CD4-positive, alpha-beta T cell treated with Interleukin-15 for 1 hour (primary cell): ENCODE results near the gene ZNF480.
"Not testable (repeated sequence)": the region's sequence is repeated elsewhere in the genome, so short reads cannot be mapped to it uniquely, and the experiment has no call there.

Experiments used
- DNase-seq: peaks from one replicate; pipeline ENCODE4 v3.0.0-alpha.2; 2020

The ZNF480 gene

DNA sequence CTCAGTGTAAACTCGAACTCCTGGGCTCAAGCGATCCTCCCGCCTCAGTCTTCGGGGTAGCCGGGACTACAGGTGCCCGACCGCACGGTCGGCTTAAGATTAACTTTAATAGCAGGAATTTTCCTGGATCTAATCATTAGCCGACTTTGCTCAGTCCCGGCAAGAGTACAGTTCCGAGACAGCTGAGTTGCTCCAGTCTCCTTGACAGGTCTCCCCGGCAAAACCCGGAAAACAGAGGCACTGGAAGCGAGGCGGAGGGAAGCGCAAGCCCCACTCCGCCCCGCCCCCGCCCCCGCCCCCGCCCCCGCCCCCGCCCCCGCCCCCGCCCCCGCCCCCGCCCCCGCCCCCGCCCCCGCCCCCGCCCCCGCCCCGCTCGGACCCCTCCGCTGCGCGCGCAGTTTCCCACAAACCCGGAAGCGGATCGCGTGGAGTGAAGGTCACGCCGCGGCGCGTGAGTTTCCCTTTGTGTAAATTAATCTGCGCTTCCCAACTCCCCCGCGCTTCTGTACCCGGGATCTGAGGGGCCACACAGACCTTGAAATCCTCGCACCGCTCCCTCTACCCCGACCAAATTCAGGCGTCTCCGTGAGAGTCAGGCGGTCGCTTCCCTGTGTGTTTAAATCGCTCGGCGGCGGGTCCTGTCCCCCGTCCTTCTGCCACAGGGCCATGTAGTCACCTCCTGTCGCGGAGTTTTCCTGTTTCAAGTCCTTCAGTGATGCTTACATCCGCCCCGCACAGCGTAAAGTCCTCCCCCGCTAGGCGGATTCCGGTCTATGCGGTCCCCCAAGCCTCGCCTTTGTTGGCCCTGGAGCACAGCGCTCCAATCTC, at the start of gene ZNF480:
TSS of gene ZNF480 (plus strand) at position 397 of the 828 bp plus-strand sequence. CDS start 3,244 bp downstream, outside the sequence.
- peak; percentile 82 for DNase-seq

- peak; percentile 50 for DNase-seq
Observed at GRCh38 chr19:52248241-52248640, 48.7 kb upstream of the ZNF480 start.

GRCh38 chr19:52258426-52258825, 38.5 kb upstream of the ZNF480 start:
- DNase-seq = no peak

DNA sequence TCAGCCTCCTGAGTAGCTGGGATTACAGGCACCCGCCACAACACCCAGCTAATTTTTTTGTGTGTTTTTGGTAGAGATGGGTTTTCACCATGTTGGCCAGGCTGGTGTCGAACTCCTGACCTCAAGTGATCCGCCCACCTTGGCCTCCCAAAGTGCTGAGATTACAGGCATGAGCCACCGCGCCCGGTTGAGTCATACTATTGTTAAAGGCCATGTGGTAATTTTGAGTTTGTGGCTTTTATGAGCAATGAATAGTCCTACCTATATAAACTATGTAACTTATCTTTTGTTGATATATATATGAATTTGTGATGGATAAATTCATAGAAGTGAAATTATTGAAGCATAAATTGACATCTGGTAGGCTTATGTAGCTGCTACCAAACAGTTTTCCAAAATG, 31.4 kb upstream of the ZNF480 start:
- DNase-seq = not testable (repeated sequence)

DNA sequence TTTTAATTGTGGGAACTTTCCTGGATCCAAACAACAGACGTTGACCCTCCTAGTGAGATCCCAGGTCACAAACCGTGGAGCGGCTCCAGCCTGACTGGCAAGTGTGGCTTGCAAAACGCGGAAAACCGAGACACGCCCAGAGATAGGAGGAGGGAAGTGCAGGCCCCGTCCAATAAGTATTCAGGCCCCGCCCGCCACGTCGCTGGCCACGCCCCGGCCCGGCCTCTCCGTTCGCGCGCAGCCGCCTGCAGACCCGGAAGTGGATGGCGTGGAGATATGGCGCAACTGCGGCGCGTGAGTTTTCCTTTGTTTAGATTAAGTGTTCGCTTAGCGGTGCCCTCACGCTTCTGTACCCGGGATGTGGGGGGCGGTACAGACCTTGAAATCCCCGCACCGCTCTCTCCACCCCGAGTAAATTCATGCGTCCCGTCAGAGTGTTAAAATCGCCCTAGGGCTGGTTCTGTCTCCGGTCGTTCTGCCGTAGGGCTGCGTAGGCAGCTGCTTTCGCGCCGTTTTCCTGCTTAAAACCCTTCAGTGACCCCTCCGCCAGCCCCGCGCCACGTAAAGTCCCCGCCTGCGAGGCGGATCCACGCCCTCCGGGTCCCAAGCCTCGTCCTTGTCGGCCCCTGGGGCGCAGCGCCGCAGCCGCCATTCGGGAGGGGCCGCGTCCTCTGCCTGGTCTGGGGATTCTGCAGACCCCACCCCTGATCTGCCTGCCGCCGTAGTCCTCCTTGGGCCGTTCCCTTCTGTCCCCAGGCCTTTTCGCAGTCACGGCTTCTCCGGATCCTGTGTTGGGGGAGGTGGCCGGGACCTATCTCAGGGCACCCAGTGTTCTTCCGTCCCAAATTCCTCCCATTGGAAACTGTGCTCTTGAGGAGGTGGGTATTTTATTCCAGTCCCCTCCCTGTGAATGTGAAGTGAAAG, 27.4 kb upstream of the ZNF480 start, which contains the start of gene ZNF766:
TSS of gene ZNF766 (plus strand) at position 250 of the 924 bp plus-strand sequence. CDS start at position 277, 27 bp downstream.
- DNase-seq = peak; percentile 94

GRCh38 chr19:52270266-52270885, 26.6 kb upstream of the ZNF480 start:
- DNase-seq = no peak

DNA sequence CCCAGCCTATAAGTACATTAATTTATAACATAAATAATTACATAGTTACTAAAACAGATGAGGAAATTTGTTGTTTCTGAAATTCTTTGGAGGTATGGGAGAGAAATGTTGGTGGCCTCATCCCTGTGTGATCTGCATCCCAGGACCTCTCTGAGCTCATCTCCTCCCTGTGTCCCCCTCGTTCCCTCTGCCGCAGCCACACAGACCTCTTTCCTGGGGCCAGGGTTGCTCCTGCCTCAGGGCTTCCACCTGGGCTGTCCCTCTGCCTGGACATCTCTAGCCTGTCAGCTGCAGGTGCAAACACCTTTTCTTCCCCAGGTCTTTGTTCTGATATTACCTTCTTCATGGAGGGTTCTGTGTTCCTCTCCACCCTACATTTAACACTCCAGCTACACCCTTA, 23.7 kb upstream of the ZNF480 start:
- DNase-seq = no peak

- DNase-seq = no peak
Observed at GRCh38 chr19:52274191-52274590, 22.8 kb upstream of the ZNF480 start.

- DNase-seq = no peak
Observed at GRCh38 chr19:52275988-52276387, 21.0 kb upstream of the ZNF480 start.

- no peak for DNase-seq
Observed at GRCh38 chr19:52277471-52277870, 19.5 kb upstream of the ZNF480 start.

- no peak for DNase-seq
Observed at GRCh38 chr19:52286256-52286655, 10.7 kb upstream of the ZNF480 start.

DNA sequence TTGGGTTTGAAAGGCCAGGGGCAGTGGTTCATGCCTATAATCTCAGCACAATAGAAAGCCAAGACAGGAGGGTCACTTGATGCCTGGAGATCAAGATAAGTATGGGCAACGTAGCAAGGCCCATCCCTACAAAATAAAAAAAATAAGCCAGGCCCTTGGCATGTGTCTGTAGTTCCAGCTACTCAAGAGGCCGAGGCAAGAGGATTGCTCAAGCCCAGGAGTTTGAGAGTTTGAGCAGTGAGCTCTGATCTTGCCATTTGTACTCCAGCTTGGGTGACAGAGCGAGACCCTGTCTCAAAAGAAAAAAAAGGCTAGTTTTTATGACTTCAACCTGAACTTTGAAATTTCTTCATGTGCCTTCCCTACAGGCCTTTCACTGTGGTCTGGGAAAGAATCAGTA, 5.2 kb upstream of the ZNF480 start:
- no peak for DNase-seq

DNA sequence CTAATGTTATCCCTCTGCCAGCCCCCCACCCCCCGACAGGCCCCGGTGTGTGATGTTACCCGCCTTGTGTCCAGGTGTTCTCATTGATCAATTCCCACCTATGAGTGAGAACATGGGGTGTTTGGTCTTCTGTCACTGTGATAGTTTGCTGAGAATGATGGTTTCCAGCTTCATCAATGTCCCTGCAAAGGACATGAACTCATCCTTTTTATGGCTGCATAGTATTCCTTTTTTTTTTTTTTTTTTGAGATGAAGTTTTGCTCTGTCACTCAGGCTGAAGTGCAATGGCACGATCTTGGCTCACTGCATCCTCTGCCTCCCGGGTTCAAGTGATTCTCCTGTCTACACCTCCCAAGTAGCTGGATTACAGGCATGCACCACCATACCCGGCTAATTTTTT, 4.0 kb upstream of the ZNF480 start:
- DNase-seq = not testable (repeated sequence)

DNA sequence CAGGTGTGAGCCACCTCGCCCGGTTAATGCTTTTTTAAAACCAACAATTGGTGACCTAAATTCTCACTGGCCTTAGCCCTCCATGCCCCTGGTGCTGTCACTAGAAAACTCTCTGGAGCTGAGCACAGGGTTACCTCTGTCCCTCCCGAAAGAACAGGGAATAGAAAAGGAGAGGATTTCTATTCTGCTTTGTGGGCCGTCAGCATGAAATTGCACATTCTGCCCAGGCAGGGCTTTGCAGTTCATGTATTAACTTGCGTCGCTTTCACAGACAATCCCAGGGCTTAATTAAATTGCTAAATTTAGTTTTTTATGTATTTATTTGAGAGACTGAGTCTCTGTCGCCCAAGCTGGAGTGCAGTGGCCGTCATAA, 583 bp upstream of the ZNF480 start:
- DNase-seq = no peak

GRCh38 chr19:52297601-52298364, 814 bp downstream of the ZNF480 start:
- no peak for DNase-seq

DNA sequence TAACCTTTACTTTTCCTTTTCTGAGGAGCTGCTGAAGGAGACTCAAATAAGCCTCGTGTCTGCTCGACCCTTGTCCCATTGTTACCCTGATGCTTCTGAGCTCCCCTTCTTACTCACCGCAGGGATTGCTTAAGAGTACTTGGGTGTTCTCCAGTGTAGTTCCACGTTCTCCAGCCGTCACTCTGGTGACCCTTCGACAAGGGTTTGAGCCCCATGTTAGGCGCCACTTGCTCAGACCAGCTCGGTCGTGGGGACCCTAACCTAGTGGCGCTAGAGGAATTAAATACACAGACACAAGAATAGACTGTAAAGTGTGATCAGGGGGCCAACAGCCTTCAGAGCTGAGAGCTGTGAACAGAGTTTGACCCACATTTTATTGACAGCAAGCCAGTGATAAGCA, 10.3 kb downstream of the ZNF480 start:
- no peak for DNase-seq

- no peak for DNase-seq
Observed at GRCh38 chr19:52322429-52322828, 25.5 kb downstream of the ZNF480 start.

DNA sequence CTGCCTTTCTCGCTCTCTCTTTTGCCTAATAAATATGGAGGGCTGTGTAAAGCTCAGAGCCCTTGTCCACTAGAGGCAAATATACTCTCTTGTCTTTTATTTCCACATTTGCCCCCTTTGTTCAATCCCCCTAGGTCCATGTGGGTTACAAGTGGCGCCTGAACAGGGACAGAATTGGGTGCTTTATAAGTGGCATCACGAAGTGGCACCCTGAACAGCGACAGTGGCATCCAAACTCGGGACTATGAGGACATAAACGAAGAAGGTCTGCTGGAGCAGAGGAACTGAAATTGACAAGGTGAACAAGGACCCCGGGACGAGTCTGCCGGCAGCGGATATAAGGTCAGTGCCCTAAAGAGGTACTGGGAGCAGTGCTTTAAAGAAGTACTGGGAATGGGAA, 34.8 kb downstream of the ZNF480 start:
- DNase-seq = no peak

GRCh38 chr19:52335768-52336116, 38.8 kb downstream of the ZNF480 start:
- no peak for DNase-seq

DNA sequence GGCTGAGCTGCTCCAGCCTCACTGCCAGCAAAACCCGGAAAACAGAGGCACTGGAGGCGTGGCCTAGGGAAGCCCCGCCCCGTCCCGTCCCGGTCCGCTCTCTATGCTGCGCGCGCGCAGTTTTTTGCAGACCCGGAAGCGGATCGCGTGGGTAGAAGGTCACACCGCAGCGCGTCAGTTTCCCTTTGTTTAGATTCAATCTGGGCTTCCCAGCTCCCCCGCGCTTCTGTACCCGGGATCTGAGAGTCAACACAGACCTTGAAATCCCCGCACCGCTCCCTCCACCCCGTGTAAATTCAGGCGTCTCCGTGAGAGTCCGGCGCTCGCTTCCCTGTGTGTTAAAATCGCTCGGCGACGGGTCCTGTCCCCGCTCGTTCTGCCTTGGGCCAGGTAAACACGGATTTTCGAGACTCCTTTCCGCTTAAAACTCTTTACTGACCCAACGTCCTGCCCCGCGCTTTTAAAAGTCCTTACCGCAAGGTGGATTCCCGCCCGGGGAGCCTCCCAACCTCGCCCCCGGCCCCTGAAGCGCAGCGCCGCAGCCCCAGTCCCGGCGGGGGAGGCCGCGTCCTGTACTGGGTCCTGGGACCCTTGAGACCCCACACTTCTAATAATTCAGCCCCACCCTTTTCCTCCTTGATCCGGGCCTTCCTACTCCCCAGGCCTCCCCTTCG, 39.3 kb downstream of the ZNF480 start, which contains the start of gene ZNF610:
TSS of gene ZNF610 (plus strand) at position 127 of the 674 bp plus-strand sequence. CDS start 12,930 bp downstream, outside the sequence.
- peak; percentile 86 for DNase-seq

- no peak for DNase-seq
Observed at GRCh38 chr19:52336791-52337381, 39.9 kb downstream of the ZNF480 start.
